HEK293 (cell line): ENCODE results near the gene CELSR1.

Experiments used
- OSR2 ChIP-seq: fragments of 450-650 bp; formaldehyde crosslinking; IDR thresholded peaks from 2 replicates; pipeline ENCODE4 v1.5.1; 2016; ENCODE audit warnings: missing biosample characterization, missing genetic modification characterization
- TF ChIP-seq, protein P1 (sequence below): fragments of 450-650 bp; formaldehyde crosslinking; IDR thresholded peaks from 2 replicates; pipeline ENCODE4 v1.5.1; 2016; ENCODE audit warnings: missing biosample characterization, missing genetic modification characterization

DNA sequence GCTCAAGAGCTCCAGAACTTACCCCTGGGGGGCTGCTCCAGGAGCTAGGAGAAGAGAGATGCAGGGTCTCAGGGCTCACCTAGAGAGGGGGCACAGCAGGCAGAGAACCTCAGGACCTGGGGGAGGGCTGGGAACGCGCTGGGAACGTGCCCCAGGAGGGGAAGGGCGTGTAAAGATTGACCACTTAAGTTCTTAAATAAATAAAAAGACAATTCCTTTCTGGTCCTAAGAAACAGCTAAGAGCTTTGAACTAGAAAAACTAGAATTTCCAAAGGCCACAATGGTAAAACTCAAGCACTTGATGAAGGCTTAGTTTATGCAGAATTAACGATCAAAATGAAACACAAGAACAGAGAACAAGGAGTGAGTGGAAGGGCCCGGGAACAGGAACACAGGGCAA, 89.1 kb downstream of the CELSR1 start:
- TF ChIP-seq OSR2 (tag by site-specific recombination), result no peak
- TF ChIP-seq, protein P1, sequence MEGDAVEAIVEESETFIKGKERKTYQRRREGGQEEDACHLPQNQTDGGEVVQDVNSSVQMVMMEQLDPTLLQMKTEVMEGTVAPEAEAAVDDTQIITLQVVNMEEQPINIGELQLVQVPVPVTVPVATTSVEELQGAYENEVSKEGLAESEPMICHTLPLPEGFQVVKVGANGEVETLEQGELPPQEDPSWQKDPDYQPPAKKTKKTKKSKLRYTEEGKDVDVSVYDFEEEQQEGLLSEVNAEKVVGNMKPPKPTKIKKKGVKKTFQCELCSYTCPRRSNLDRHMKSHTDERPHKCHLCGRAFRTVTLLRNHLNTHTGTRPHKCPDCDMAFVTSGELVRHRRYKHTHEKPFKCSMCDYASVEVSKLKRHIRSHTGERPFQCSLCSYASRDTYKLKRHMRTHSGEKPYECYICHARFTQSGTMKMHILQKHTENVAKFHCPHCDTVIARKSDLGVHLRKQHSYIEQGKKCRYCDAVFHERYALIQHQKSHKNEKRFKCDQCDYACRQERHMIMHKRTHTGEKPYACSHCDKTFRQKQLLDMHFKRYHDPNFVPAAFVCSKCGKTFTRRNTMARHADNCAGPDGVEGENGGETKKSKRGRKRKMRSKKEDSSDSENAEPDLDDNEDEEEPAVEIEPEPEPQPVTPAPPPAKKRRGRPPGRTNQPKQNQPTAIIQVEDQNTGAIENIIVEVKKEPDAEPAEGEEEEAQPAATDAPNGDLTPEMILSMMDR (tag by site-specific recombination), result no peak
